Stomach (tissue), 9 donors: Measurements from ENCODE around the gene SPDYE18. TPM values are rescaled to one million over a fixed set of nuclear protein-coding genes. Genes with fewer than 3 reads are reported as not detected.
"Not testable (repeated sequence)": the region's sequence is repeated elsewhere in the genome, so short reads cannot be mapped to it uniquely, and the experiment has no call there.

Experiments
- DNase-seq, 2 donors: peaks; one replicate each; pipeline versions ENCODE4 v3.0.0 to v3.0.0-alpha.2; 2013 to 2019
- H3K27ac ChIP-seq, 5 donors: fragments of 200-600 bp in 4 of 5; sonication (generic) in 4 of 5; one replicate each; pipeline ENCODE4 v1.5.1; 2013 to 2019; ENCODE audit warnings: mild to moderate bottlenecking in 1 of 5, moderate library complexity in 1 of 5
- H3K27me3 ChIP-seq, 3 donors: fragments of 200-600 bp; sonication (generic); one replicate each; pipeline ENCODE4 v1.5.1; 2017 to 2019; ENCODE audit warnings: mixed run types in 1 of 3
- H3K36me3 ChIP-seq, 4 donors: fragments of 200-600 bp; sonication (generic); 1 replicate in 3 of 4; 2 replicates in 1 of 4; pipeline ENCODE4 v1.5.1; 2016 to 2019
- H3K4me1 ChIP-seq, 4 donors: fragments of 200-600 bp; sonication (generic); one replicate each; pipeline ENCODE4 v1.5.1; 2016 to 2019
- H3K4me3 ChIP-seq, 4 donors: fragments of 200-600 bp; sonication (generic) in 3 of 4; one replicate each; pipeline ENCODE4 v1.5.1; 2016 to 2019; ENCODE audit warnings: mild to moderate bottlenecking in 1 of 4
- H3K9me3 ChIP-seq, 4 donors: fragments of 200-600 bp; sonication (generic); one replicate each; pipeline ENCODE4 v1.5.1; 2016 to 2019
- WGBS, 5 donors: extraction: QIAGEN DNeasy Blood & Tissue Kit in 3 of 5; methylation state at CpG; one replicate each; pipeline versions ENCODE4 v1.1.5 to v1.1.7; 2013 to 2018; 5-methylcytosine and 5-hydroxymethylcytosine counted together
- intact Hi-C: fragments of 100-400 bp; cut with DNase I; formaldehyde crosslinking; loops from one replicate; pipeline ENCODE4 v1.15.1; 2023; ENCODE audit warnings: low total_unique reads
- polyA plus RNA-seq, 3 donors: library from polyadenylated mRNA; stranded (reverse); fragments of 200-250 nt; gene quantifications; one replicate each; pipeline ENCODE4 v1.2.3, GENCODE V29; 2013
- total RNA-seq, 5 donors: library from RNA; depleted of rRNA; stranded (reverse); fragments of >200 nt; gene quantifications; one replicate each; pipeline versions ENCODE4 v1.1.0 to v1.2.3, GENCODE V29; 2014 to 2016
- donor health status: healthy with polysubstance abuse.
- donor health status: Bipolar disorder and iron deficiency.
- donor health status: healthy.

The SPDYE18 gene
- total and polyA plus RNA-seq, 8 donors, result 0.23 to 1.8 (median 0.43) TPM; not detected in 4

GRCh38 chr7:77077060-77077459, 14.7 kb upstream of the SPDYE18 start:
- intact Hi-C loops, H3K9me3 ChIP-seq, DNase-seq, H3K27me3 ChIP-seq, H3K4me1 ChIP-seq, H3K27ac ChIP-seq, H3K4me3 ChIP-seq, H3K36me3 ChIP-seq: not testable (repeated sequence)
- 71 to 82% (median 78%) methylated on average over 2 to 5 of the region's 5 CpGs for WGBS, 5 donors

GRCh38 chr7:77074786-77075396, 12.5 kb upstream of the SPDYE18 start:
- WGBS, 5 donors, result 85 to 99% (median 96%) methylated on average over 2 to 5 of the region's 6 CpGs
- intact Hi-C loops, H3K27ac ChIP-seq, H3K4me3 ChIP-seq, H3K9me3 ChIP-seq, H3K36me3 ChIP-seq, H3K27me3 ChIP-seq, H3K4me1 ChIP-seq, DNase-seq: not testable (repeated sequence)

GRCh38 chr7:77071108-77071507, 8.8 kb upstream of the SPDYE18 start:
- WGBS, 5 donors, result 91 to 98% (median 96%) methylated on average over 3 to 6 of the region's 6 CpGs
- H3K36me3 ChIP-seq, DNase-seq, intact Hi-C loops, H3K4me1 ChIP-seq, H3K27ac ChIP-seq, H3K9me3 ChIP-seq, H3K4me3 ChIP-seq, H3K27me3 ChIP-seq: not testable (repeated sequence)

GRCh38 chr7:77065869-77066268, 3.5 kb upstream of the SPDYE18 start:
- H3K4me3 ChIP-seq, H3K4me1 ChIP-seq, H3K27ac ChIP-seq, H3K9me3 ChIP-seq, DNase-seq, intact Hi-C loops, H3K27me3 ChIP-seq, H3K36me3 ChIP-seq: not testable (repeated sequence)
- WGBS, 5 donors, result 84 to 93% (median 87%) methylated on average over 7 of the region's 7 CpGs

GRCh38 chr7:77063732-77064131, 1.4 kb upstream of the SPDYE18 start:
- H3K27ac ChIP-seq, intact Hi-C loops, H3K4me1 ChIP-seq, H3K4me3 ChIP-seq, DNase-seq, H3K27me3 ChIP-seq, H3K9me3 ChIP-seq: not testable (repeated sequence)
- 79 to 100% (median 88%) methylated on average over 3 to 4 of the region's 4 CpGs for WGBS, 5 donors
- H3K36me3 ChIP-seq, result peaks cover 0 to 14% (median 2%) of the 10 kb centered on the region in 4 donors

GRCh38 chr7:77032261-77032660, 30.1 kb downstream of the SPDYE18 start, which contains the start of gene SPDYE17:
Gene SPDYE17 (minus strand): TSS chr7:77032361. CDS start chr7:77030570, 1,791 bp downstream.
- intact Hi-C loops, H3K9me3 ChIP-seq, H3K36me3 ChIP-seq, H3K27ac ChIP-seq, DNase-seq, H3K4me1 ChIP-seq, H3K4me3 ChIP-seq, H3K27me3 ChIP-seq: not testable (repeated sequence)
- WGBS, 5 donors, result 93 to 100% (median 99%) methylated on average over 1 to 6 of the region's 8 CpGs; no CpG with 5 or more reads in 1 of the 5 donors

GRCh38 chr7:77026349-77026748, 36.0 kb downstream of the SPDYE18 start:
- 92 to 97% (median 95%) methylated on average over 5 to 8 of the region's 10 CpGs; no CpG with 5 or more reads in 1 of the 5 donors for WGBS, 5 donors
- H3K27ac ChIP-seq, H3K4me3 ChIP-seq, H3K4me1 ChIP-seq, H3K9me3 ChIP-seq, H3K27me3 ChIP-seq, intact Hi-C loops, DNase-seq, H3K36me3 ChIP-seq: not testable (repeated sequence)

- DNase-seq, result peak in 1 of 2 donors; percentile 5
- H3K36me3 ChIP-seq, intact Hi-C loops, H3K27me3 ChIP-seq, H3K9me3 ChIP-seq, H3K4me3 ChIP-seq, H3K27ac ChIP-seq: not testable (repeated sequence)
- WGBS, 5 donors, result 52 to 92% (median 90%) methylated on average over 6 to 13 of the region's 16 CpGs
- H3K4me1 ChIP-seq, result peaks cover 0 to 11% (median 7%) of the 10 kb centered on the region in 4 donors
Measured at GRCh38 chr7:77010074-77010680, 52.2 kb downstream of the SPDYE18 start.
